ENCODE data around the gene PITPNB.

The PITPNB gene

GRCh38 chr22:27881421-27881820 is 37.6 kb downstream of the PITPNB start:
- H3K27ac ChIP-seq (ENCODE audit: low read length) = no peak overlapping the region
- no peak overlapping the region for H3K4me3 ChIP-seq (ENCODE audit: low read length)
- no peak overlapping the region; the same call in 1 of the 2 replicates for H3K9ac ChIP-seq (ENCODE audit: low read length)
- H3K9me2 ChIP-seq (replicated peaks; ENCODE audit: insufficient read depth, low read length) = no peaks in the 10 kb centered on the region
- DNase-seq = no peak
- no peaks in the 10 kb centered on the region for H3K27me3 ChIP-seq (replicated peaks; ENCODE audit: insufficient read depth, low read length)
- peaks cover 27% of the 10 kb centered on the region for H3K4me1 ChIP-seq (ENCODE audit: low read length)
- H4K20me1 ChIP-seq (ENCODE audit: insufficient read depth, low read length) = peaks cover 19% of the 10 kb centered on the region
- TF ChIP-seq, protein P1, sequence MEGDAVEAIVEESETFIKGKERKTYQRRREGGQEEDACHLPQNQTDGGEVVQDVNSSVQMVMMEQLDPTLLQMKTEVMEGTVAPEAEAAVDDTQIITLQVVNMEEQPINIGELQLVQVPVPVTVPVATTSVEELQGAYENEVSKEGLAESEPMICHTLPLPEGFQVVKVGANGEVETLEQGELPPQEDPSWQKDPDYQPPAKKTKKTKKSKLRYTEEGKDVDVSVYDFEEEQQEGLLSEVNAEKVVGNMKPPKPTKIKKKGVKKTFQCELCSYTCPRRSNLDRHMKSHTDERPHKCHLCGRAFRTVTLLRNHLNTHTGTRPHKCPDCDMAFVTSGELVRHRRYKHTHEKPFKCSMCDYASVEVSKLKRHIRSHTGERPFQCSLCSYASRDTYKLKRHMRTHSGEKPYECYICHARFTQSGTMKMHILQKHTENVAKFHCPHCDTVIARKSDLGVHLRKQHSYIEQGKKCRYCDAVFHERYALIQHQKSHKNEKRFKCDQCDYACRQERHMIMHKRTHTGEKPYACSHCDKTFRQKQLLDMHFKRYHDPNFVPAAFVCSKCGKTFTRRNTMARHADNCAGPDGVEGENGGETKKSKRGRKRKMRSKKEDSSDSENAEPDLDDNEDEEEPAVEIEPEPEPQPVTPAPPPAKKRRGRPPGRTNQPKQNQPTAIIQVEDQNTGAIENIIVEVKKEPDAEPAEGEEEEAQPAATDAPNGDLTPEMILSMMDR (IDR thresholded peaks at IDR 0.05; ENCODE audit: low read length) = no peak
- TF ChIP-seq EZH2 (optimal IDR thresholded peaks at IDR 0.05; ENCODE audit: low read depth, low read length) (no peak), EZH2phosphoT487 (IDR thresholded peaks at IDR 0.05; ENCODE audit: low read length) (no peak)
- peaks cover 22% of the 10 kb centered on the region for H3F3A ChIP-seq (ENCODE audit: insufficient read depth, low read length)
- H3K79me2 ChIP-seq (ENCODE audit: low read length) = peaks cover 70% of the 10 kb centered on the region
- H3K4me2 ChIP-seq (ENCODE audit: low read depth, low read length) = no peak overlapping the region
- no peaks in the 10 kb centered on the region for H3K9me3 ChIP-seq (replicated peaks; ENCODE audit: insufficient read depth, low read length)
- no peak overlapping the region for H2AFZ ChIP-seq (ENCODE audit: low read length)
- H3K36me3 ChIP-seq (replicated peaks; ENCODE audit: insufficient read depth, low read length) = peaks cover 13% of the 10 kb centered on the region; the same call in 1 of the 2 replicates

GRCh38 chr22:27880778-27881394 is 38.2 kb downstream of the PITPNB start:
- peaks cover 32% of the 10 kb centered on the region for H3K4me1 ChIP-seq (ENCODE audit: low read length)
- peaks cover 70% of the 10 kb centered on the region for H3K79me2 ChIP-seq (ENCODE audit: low read length)
- H2AFZ ChIP-seq (ENCODE audit: low read length) = no peak overlapping the region
- H3K9me3 ChIP-seq (replicated peaks; ENCODE audit: insufficient read depth, low read length) = no peaks in the 10 kb centered on the region
- no peak overlapping the region; the same call in 1 of the 2 replicates for H3K9ac ChIP-seq (ENCODE audit: low read length)
- H3F3A ChIP-seq (ENCODE audit: insufficient read depth, low read length) = peaks cover 22% of the 10 kb centered on the region
- TF ChIP-seq, protein P1 (IDR thresholded peaks at IDR 0.05; ENCODE audit: low read length) = peak; percentile 65
- no peak for TF ChIP-seq EZH2 (optimal IDR thresholded peaks at IDR 0.05; ENCODE audit: low read depth, low read length)
- no peaks in the 10 kb centered on the region for H3K9me2 ChIP-seq (replicated peaks; ENCODE audit: insufficient read depth, low read length)
- no peak overlapping the region for H3K4me3 ChIP-seq (ENCODE audit: low read length)
- peaks cover 14% of the 10 kb centered on the region for H4K20me1 ChIP-seq (ENCODE audit: insufficient read depth, low read length)
- DNase-seq = peak; percentile 57
- H3K36me3 ChIP-seq (replicated peaks; ENCODE audit: insufficient read depth, low read length) = peaks cover 11% of the 10 kb centered on the region; the same call in 1 of the 2 replicates
- no peak overlapping the region for H3K4me2 ChIP-seq (ENCODE audit: low read depth, low read length)
- H3K27me3 ChIP-seq (replicated peaks; ENCODE audit: insufficient read depth, low read length) = no peaks in the 10 kb centered on the region
- no peak overlapping the region for H3K27ac ChIP-seq (ENCODE audit: low read length)

DNA sequence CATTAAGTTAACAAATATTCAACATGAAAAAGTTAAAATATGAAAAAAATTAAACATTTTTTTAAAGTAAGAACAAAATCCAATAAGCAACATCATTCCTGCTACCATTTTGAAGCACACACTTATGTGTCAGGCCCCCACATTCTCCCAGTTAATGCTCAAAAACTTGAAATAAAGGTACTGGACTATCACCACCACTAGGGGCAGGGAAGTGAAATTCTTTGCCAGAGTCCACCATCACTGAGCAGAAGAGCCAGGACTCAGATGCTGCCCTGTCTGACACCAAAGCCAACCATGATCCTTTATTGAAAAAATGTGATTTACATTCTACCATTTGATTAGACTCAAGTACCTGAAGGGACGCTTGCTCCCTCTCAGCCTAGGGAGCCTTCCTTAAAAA is 39.1 kb downstream of the PITPNB start:
- Histone ChIP-seq H3K4me1 (ENCODE audit: low read length) (peaks cover 42% of the 10 kb centered on the region), H4K20me1 (ENCODE audit: insufficient read depth, low read length) (peaks cover 12% of the 10 kb centered on the region; the same call in 1 of the 2 replicates), H3K4me2 (ENCODE audit: low read depth, low read length) (no peak overlapping the region), H3K27me3 (replicated peaks; ENCODE audit: insufficient read depth, low read length) (no peaks in the 10 kb centered on the region), H3F3A (ENCODE audit: insufficient read depth, low read length) (peaks cover 22% of the 10 kb centered on the region), H3K9me2 (replicated peaks; ENCODE audit: insufficient read depth, low read length) (no peaks in the 10 kb centered on the region), H2AFZ (ENCODE audit: low read length) (no peak overlapping the region), H3K79me2 (ENCODE audit: low read length) (peaks cover 74% of the 10 kb centered on the region), H3K36me3 (replicated peaks; ENCODE audit: insufficient read depth, low read length) (0 out of 2 replicates have a peak, but pooled peaks cover 7% of the 10 kb centered on the region), H3K27ac (ENCODE audit: low read length) (no peak overlapping the region), H3K9me3 (replicated peaks; ENCODE audit: insufficient read depth, low read length) (no peaks in the 10 kb centered on the region), H3K9ac (ENCODE audit: low read length) (no peak overlapping the region), H3K4me3 (ENCODE audit: low read length) (no peak overlapping the region)
- TF ChIP-seq EZH2phosphoT487 (IDR thresholded peaks at IDR 0.05; ENCODE audit: low read length) = no peak
- TF ChIP-seq, protein P1 (IDR thresholded peaks at IDR 0.05; ENCODE audit: low read length) = peak; percentile 60
- peak; percentile 39 for DNase-seq

All from MM.1S (cell line).